Germinal center (tissue), 1 donor: ENCODE data around the gene CNMD.

Source experiments
- DNase-seq: peaks from one replicate; pipeline ENCODE4 v3.0.0; 2012; ENCODE audit warnings: mixed read lengths, low spot score

Gene CNMD

GRCh38 chr13:52739468-52740071, at the start of gene CNMD:
TSS of gene CNMD (minus strand) at chr13:52739820. CDS start at chr13:52739701, 119 bp downstream.
- peak; percentile 5 for DNase-seq

- DNase-seq = no peak
Observed at GRCh38 chr13:52788011-52788410, 48.4 kb upstream of the CNMD start.

GRCh38 chr13:52787235-52787634, 47.6 kb upstream of the CNMD start:
- DNase-seq = no peak

DNA sequence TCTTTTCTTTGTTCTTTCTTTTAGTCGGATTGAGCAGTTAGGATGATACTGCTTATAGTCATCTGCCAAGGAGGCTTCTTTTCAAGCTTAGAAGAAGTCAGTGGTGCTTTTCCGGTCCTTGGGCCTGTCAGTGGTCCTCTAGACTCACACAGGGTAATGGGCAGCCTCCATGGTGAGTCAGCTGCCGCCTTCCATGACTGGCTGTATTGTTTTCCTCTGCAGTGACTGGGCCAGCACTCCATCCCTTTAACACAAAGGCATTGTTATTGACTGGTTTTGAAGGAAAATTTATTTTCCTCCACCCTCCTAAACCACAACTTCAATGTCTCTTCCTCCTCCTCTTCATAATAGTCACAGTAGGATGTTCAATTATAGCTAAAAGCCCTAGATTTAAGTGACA, 47.1 kb upstream of the CNMD start:
- no peak for DNase-seq

- DNase-seq = no peak
Observed at GRCh38 chr13:52785739-52786138, 46.1 kb upstream of the CNMD start.

DNA sequence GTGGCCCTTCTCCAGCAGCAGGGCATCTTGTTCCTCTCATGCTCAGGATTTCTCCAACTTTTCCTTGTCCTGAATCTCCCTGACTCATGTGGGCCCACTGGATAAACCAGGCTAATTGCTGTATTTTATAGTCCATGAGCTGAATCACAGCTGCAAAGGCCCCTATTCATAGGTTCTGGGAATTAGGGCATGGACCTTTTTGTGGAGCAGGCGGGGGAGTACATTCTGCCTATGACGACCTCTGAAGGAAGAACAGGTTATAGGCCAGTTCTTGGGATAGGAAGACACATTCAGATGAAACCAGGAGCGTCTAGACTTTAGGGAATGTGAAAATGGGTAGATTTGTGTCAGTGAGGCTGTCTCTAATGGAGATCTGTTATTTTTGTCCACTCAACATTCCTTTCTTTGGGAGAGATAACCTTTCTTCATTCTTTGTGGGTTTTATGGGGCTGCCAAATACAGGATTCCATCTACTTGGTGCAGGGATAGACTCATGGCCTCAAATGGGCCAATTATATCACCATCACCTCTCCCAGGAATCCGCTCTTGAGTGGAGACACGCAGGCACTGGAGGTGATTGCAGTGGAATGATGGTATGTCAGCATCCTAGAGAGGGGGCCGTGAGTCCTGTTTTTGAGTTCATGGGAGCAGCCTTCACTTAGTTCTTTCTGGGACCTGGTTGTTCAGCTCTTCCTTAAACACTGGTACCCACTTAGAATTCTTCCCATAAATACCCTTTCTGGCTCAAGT, 45.1 kb upstream of the CNMD start:
- DNase-seq = no peak

DNA sequence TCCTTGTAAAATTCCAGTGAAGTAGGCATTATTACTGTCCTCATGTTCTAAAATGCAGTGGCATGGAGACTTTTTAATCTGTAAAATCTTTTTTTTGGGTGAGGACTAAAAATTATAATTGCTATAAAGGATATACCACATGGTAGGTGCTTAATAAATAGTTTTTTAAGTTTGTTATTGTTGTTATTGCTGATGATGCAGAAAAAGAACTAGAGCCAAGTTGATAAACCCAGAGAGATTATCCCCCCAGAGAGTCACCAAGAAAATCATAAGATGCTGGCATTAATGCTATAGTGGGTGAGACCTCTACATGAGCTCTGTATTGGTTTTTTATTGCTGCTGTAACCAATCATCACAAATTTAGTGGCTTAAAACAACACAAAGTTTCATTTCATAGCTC, 44.3 kb upstream of the CNMD start:
- no peak for DNase-seq

DNA sequence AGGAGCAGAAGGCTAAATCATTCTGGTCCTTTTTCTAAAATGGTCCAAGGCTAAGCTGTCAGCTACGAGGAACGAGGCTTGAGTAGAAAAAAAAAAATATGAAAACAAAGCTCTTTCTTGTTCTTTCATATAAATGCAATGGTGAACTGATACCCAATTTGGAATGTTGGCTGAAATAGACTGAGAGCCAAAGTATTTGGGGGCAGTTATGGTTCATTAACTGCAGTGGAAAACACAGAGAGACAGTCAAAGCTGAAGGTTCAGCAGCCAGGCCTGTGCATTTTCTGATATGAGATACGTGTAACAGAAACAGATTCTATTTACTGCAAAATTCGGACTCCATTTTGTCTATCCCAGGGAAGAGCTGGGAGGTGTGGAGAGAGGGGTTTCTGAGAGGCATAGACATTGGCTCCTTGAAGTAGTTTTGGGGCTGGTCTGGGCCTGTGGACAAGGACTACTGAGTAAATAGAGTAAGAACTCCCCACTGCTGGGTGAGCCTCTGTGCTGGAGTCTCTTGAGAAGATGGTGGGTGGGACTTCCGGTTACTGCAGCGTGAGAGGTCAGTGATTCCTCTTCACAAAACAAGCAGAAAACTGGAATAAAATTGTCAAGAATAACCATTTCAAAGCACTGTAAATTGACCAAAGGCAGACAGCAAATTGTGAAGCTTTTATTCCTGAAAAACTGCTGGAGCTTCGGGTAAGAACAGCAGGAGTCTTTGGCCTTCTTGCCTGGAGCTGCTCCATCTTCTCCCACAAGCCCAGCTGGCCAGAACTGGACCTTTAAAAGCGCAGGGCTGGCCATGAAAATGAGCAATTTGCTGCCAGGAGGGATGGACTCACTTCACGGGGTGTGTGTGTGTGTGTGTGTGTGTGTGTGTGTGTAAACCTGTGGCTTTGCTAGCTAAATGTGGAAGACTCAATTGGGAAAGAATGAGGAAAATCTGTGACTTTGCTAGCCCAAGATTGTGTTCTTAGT, 43.1 kb upstream of the CNMD start:
- no peak for DNase-seq

DNA sequence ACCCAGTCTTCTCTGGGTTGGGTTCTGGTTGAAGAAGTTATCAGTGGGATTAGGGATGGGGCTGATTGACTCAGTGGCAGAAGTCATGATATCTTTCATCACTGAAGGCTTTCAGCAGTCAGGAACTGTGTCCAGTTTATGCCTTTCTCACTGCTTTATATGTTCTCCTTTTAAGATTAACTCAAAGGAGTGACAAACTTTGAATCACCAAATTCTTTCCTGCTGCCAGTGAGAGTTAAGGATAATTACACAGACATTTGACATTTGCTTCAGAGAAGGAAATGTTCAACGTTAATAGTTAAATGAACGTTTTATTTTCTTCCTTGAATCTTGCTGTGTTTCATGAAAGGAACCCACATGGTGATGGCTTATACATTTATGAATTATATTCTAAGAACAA, 41.0 kb upstream of the CNMD start:
- no peak for DNase-seq

- no peak for DNase-seq
Observed at GRCh38 chr13:52780092-52780491, 40.5 kb upstream of the CNMD start.

DNA sequence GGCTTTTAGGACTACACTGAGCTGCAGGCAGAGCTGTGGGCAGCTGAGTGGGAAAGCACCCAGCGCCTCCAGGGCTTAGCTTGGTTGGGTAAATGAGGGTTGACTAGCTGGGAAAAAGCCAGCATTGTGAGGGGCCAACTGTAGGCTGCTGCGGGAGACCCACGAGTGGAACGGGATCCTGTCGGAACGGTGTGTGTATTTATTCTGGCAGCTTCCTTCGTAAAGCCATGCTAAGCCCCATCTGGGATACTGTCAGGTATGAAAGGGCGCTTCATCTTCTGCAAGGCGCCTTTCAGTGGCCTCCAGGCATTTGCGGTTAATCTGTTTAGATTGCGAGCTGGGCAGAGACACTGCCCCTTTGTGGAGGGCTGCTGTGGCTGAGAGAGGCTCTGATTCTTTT, 39.5 kb upstream of the CNMD start:
- no peak for DNase-seq

DNA sequence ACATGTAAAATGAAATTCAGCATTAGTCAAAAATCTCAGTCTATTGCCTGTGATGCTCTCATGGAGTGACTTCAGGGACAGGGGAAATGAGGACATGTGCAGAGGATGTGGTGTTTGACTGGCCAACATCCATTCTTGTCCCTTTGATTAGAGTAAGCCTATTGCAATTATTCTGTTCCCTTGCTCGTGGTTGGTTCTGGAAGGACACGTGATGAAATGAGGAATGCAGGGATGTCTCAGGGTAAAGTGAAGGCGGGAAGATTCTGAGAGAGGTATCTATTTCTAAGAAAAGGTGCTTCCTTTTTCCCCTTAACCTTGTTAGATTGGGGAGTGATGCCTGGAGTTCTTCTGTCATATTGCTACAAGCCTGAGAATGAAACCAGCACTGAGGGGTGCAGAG, 37.1 kb upstream of the CNMD start:
- DNase-seq = no peak

DNA sequence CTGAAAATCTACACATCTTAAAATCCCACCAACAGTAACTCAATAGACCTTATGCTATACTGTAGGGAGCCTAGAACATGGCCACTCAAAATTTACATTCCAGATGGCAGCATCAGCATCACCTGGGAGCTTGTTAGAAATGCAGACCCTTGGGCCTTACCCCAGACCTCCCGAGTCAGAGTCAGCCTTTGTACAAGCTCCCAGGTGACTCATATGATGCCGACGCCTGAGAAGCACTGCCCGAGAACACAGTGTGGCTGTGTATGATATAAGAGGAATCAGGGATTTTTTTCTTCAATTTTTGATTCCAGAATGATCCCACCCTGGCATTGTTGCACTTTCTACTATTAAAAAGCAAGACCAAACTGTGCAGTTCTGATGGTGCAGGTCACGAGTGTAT, 35.9 kb upstream of the CNMD start:
- no peak for DNase-seq

DNA sequence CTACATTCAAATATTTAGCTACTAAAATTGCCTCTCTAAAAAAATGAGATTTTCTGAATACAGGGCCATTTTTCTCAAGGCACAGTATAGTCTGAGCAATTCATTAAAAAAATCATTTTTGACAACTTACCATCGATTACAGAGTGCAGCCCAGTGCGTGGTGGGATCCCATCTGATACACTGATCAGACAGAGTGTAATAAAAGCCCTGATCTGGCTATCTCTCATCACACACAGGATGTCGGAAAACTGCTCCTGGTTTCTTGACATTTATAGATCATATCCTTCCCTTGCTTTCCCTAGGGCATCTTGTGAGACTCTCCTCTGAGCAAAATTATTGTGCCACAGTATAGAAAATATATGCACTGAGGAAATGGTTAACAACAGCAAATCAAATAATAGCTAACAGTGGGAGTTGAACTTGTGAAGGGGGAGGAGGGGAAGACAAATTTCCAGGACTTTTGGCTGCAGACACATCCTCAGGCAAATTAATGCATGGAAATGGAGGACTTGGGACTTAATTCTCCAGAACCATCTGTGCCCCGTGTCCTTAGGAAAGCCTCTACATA, 28.4 kb upstream of the CNMD start:
- DNase-seq = no peak

GRCh38 chr13:52765611-52766390, 26.2 kb upstream of the CNMD start:
- no peak for DNase-seq

GRCh38 chr13:52760077-52760476, 20.5 kb upstream of the CNMD start:
- DNase-seq = no peak

- DNase-seq = no peak
Observed at GRCh38 chr13:52758114-52758513, 18.5 kb upstream of the CNMD start.

DNA sequence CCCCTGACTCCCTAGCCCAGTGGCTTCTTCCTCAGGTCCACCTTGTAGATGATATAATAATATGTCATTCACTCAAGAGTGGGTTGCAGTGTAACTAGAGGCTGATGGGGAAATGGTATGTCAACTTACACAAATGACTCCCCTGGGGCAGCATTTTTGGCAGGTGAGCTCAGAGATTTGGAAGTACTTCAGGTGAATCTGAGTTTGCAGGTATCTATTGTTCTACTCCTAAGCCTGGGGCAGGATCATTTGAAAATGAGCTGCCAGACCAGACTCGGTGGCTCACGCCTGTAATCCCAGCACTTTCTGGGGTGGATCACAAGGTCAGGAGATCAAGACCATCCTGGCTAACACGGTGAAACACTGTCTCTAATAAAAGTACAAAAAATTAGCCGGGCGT, 11.6 kb upstream of the CNMD start:
- DNase-seq = no peak

- DNase-seq = no peak
Observed at GRCh38 chr13:52750713-52751112, 11.1 kb upstream of the CNMD start.

- DNase-seq = no peak
Observed at GRCh38 chr13:52749419-52749818, 9.8 kb upstream of the CNMD start.

GRCh38 chr13:52746141-52746540, 6.5 kb upstream of the CNMD start:
- no peak for DNase-seq
